ENCODE measurements around the gene NME7. TPM values are rescaled to one million over a fixed set of nuclear protein-coding genes. Genes with fewer than 3 reads are reported as not detected.
A peak's percentile ranks its signal among the peaks of the same experiment; 100 is the strongest.

Gene NME7
- total RNA-seq, 1 experiment from 2014 or later, result 13.2 TPM

- H2BK120ac ChIP-seq (ENCODE audit: low read depth, low read length, poor library complexity, severe bottlenecking), result no peak overlapping the region
- no peak overlapping the region for H2BK5ac ChIP-seq (ENCODE audit: insufficient read length, low read length)
- no peak overlapping the region for H3K4me2 ChIP-seq (ENCODE audit: insufficient read depth, insufficient read length, low read length)
- H3K23me2 ChIP-seq (ENCODE audit: insufficient read length, low read depth, low read length, poor library complexity, severe bottlenecking), result no peaks in the 10 kb centered on the region
- H3K4me1 Mint-ChIP-seq, result peaks cover 15 to 19% of the 10 kb centered on the region in 2 experiments
- H3K27me3 Mint-ChIP-seq (ENCODE audit: low read depth), result no peaks in the 10 kb centered on the region
- no peak overlapping the region for H3K14ac ChIP-seq (ENCODE audit: insufficient read depth, low read length)
- H2BK20ac ChIP-seq (ENCODE audit: low read depth, low read length, poor library complexity, severe bottlenecking), result no peak overlapping the region
- no peak overlapping the region for H2AFZ ChIP-seq (ENCODE audit: low read length)
- H3K23ac ChIP-seq (ENCODE audit: insufficient read length, low read depth, low read length), result no peak overlapping the region
- no peak overlapping the region for H3K9ac ChIP-seq (ENCODE audit: extremely low read depth, insufficient read length, low read length)
- H4K8ac ChIP-seq (replicated peaks; ENCODE audit: insufficient read length, low read depth, low read length), result no peak overlapping the region
- no peak overlapping the region for H3K4me3 Mint-ChIP-seq
- no peak for DNase-seq
- no CpG with 5 or more reads among the region's 3 CpGs for WGBS (ENCODE audit: extremely low coverage, insufficient read length, low lambda C conversion rate)
- no peak overlapping the region for H2BK15ac ChIP-seq (ENCODE audit: low read depth, low read length)
- H3K27ac Mint-ChIP-seq, result peak overlapping the region in 1 of 3 experiments; percentile 76; a peak in 1 of 7 replicates
- H3K9me3 Mint-ChIP-seq, result no peaks in the 10 kb centered on the region; a peak in 2 of 5 replicates
- H3K79me2 ChIP-seq (ENCODE audit: insufficient read depth, low read length), result no peaks in the 10 kb centered on the region
- H2BK12ac ChIP-seq (ENCODE audit: insufficient read length, low read depth, low read length), result no peak overlapping the region
- H3K4me1 ChIP-seq (ENCODE audit: insufficient read depth, low read length), result peaks cover 4% of the 10 kb centered on the region
- no peak overlapping the region for H3K27ac ChIP-seq (ENCODE audit: insufficient read length, low read depth, low read length)
- peaks cover 0 to 2% (median 0%) of the 10 kb centered on the region in 3 experiments; a peak in 1 of 7 replicates for H3K36me3 Mint-ChIP-seq (ENCODE audit: insufficient read depth in 1 of 3, low read depth in 3 of 3)
- H3K27me3 ChIP-seq (ENCODE audit: insufficient read depth, low read length), result no peaks in the 10 kb centered on the region
- no peak overlapping the region for H3T11ph ChIP-seq (ENCODE audit: low read length)
- no peak overlapping the region for H3K4ac ChIP-seq (ENCODE audit: low read depth, low read length)
- no peaks in the 10 kb centered on the region for H3K9me3 ChIP-seq (ENCODE audit: control insufficient read depth, low read depth, low read length)
- no peak overlapping the region for H4K91ac ChIP-seq (ENCODE audit: insufficient read length, low read depth, low read length)
- no peak overlapping the region for H2AK5ac ChIP-seq (ENCODE audit: insufficient read length, low read length)
- no peak overlapping the region for H4K5ac ChIP-seq (ENCODE audit: insufficient read length, low read depth, low read length)
- no peak for TF ChIP-seq CTCF (conservative IDR thresholded peaks at IDR 0.05)
- H4K20me1 ChIP-seq (ENCODE audit: control insufficient read depth, insufficient read depth, insufficient read length), result no peaks in the 10 kb centered on the region
- no peaks in the 10 kb centered on the region for H3K79me1 ChIP-seq (ENCODE audit: insufficient read depth, low read depth, low read length, poor library complexity, severe bottlenecking)
- no peak overlapping the region for H3K18ac ChIP-seq (ENCODE audit: insufficient read length, low read depth, low read length)
- H3K56ac ChIP-seq (ENCODE audit: insufficient read length, low read depth, low read length), result no peak overlapping the region
Measured at GRCh38 chr1:169202791-169203665, 164.6 kb downstream of the NME7 start.

Measured in H9 (cell line).